Endothelial cell (in vitro differentiated cells): Measurements from ENCODE around the gene ATP2B2. TPM values are rescaled to one million over a fixed set of nuclear protein-coding genes. Genes with fewer than 3 reads are reported as not detected.

Source experiments
- DNase-seq: peaks from one replicate; pipeline ENCODE4 v3.0.0; 2021; ENCODE audit warnings: low spot score
- H3K27ac Mint-ChIP-seq: one replicate; pipeline ENCODE4 v1.8.0; 2021; ENCODE audit warnings: mixed read lengths, inconsistent platforms; ENCODE audit not compliant: unreplicated experiment
- H3K27me3 Mint-ChIP-seq: one replicate; pipeline ENCODE4 v1.8.0; 2021; ENCODE audit warnings: mild to moderate bottlenecking, moderate library complexity, mixed read lengths, inconsistent platforms; ENCODE audit not compliant: unreplicated experiment
- H3K36me3 Mint-ChIP-seq: one replicate; pipeline ENCODE4 v1.8.0; 2021; ENCODE audit warnings: mild to moderate bottlenecking, low read depth, mixed read lengths, inconsistent platforms; ENCODE audit not compliant: unreplicated experiment
- H3K4me1 Mint-ChIP-seq: one replicate; pipeline ENCODE4 v1.8.0; 2021; ENCODE audit warnings: mild to moderate bottlenecking, mixed read lengths, inconsistent platforms; ENCODE audit not compliant: unreplicated experiment
- H3K4me3 Mint-ChIP-seq: one replicate; pipeline ENCODE4 v1.8.0; 2021; ENCODE audit warnings: mild to moderate bottlenecking, mixed read lengths, inconsistent platforms; ENCODE audit not compliant: unreplicated experiment
- H3K9me3 Mint-ChIP-seq: one replicate; pipeline ENCODE4 v1.8.0; 2021; ENCODE audit warnings: mixed read lengths, inconsistent platforms; ENCODE audit not compliant: unreplicated experiment
- total RNA-seq: library from RNA; stranded (reverse); fragmentation: NEBNext Ultra II Directional; extraction: Animal tissue kit (Norgen Biotek cat#: 25700); gene quantifications from one replicate; pipeline ENCODE4 v1.2.1, GENCODE V29; 2021; ENCODE audit not compliant: unreplicated experiment
- TF ChIP-seq, protein P1 (sequence below): fragments of 200-600 bp; sonication (generic); IDR thresholded peaks from one replicate; pipeline ENCODE4 v1.5.0; 2021; ENCODE audit warnings: antibody characterized with exemption; ENCODE audit not compliant: unreplicated experiment

Gene ATP2B2
- total RNA-seq, 1 donor from 2014 or later, result 1.7 TPM

DNA sequence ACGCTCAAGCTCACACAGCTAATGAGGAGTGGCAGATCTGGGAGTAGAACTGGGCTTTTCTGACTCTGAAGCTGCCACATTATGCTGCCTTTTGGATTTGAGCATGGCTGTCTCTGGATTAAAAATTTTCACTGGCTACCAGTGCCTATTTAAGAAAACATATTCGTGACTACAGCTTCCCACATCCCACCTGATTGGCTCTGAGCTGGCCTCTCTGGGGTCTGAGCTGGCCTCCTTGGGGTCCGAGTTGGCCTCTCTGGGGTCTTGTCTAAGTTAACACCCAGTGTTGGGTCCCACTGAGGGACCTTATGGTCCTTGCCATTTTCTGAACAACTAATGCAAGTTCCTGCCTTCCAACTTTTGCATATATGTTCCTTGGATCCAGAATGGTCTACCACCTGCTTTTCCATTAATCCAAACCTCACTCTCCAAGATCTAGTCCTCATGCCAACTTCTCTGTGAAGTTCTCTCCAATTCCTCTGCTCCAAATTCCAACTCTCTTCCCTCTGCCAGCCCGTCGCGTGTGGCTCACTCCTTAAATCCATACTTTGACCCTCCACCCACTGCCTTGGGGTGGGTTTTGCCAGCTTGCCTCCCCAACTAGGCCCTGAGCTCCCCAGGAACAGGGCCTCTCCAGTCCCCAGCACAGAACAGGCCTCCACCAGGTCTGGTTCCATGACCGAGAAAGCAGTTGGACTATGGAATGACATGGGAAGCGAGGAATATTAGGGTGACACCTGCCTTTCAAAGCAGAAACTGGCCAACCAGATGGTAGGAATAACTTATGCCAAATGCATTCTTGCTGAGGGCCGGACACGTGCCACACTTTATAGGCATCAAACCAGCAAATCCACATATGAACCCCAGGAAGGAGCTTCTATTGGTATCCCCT lies 42.5 kb downstream of the ATP2B2 start:
- H3K9me3 Mint-ChIP-seq, result no peaks in the 10 kb centered on the region
- DNase-seq, result no peak
- no peak overlapping the region for H3K4me3 Mint-ChIP-seq
- H3K27me3 Mint-ChIP-seq, result peaks cover 4% of the 10 kb centered on the region
- H3K27ac Mint-ChIP-seq, result no peak overlapping the region
- H3K4me1 Mint-ChIP-seq, result no peaks in the 10 kb centered on the region
- TF ChIP-seq, protein P1, sequence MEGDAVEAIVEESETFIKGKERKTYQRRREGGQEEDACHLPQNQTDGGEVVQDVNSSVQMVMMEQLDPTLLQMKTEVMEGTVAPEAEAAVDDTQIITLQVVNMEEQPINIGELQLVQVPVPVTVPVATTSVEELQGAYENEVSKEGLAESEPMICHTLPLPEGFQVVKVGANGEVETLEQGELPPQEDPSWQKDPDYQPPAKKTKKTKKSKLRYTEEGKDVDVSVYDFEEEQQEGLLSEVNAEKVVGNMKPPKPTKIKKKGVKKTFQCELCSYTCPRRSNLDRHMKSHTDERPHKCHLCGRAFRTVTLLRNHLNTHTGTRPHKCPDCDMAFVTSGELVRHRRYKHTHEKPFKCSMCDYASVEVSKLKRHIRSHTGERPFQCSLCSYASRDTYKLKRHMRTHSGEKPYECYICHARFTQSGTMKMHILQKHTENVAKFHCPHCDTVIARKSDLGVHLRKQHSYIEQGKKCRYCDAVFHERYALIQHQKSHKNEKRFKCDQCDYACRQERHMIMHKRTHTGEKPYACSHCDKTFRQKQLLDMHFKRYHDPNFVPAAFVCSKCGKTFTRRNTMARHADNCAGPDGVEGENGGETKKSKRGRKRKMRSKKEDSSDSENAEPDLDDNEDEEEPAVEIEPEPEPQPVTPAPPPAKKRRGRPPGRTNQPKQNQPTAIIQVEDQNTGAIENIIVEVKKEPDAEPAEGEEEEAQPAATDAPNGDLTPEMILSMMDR, result no peak
- no peaks in the 10 kb centered on the region for H3K36me3 Mint-ChIP-seq

DNA sequence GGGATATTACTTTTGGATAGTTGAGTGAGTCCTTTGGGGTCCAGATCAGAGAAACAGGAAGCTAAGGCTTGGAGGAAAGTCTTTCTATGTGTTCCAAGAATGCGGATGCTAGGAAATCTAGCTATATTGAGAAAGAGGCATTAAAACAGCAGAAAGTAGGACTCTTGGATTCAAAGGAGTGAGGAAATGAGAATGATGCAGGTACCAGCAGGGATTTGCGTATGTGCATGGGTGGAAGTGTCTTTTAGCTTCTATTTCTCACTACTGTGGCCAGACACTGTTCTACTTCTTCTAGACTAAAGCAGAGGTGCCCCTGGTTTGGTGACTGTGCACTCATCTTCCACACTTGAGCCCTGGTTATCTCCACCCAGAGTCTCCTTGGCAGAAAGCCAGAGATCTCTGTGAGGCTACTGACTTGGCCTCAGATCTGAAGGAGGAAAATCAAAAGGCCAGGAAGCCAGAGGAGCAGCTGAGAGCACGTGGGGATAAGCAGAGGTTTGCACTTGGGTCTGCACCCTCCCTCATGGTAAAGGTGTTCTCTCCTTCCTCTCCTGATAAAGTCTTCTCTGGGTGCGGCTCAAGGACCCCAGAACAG lies 44.3 kb downstream of the ATP2B2 start:
- DNase-seq, result no peak
- TF ChIP-seq, protein P1, result no peak
- Mint-ChIP-seq H3K4me1 (no peaks in the 10 kb centered on the region), H3K9me3 (no peaks in the 10 kb centered on the region), H3K4me3 (no peak overlapping the region), H3K27ac (no peak overlapping the region), H3K36me3 (no peaks in the 10 kb centered on the region), H3K27me3 (peaks cover 4% of the 10 kb centered on the region)

DNA sequence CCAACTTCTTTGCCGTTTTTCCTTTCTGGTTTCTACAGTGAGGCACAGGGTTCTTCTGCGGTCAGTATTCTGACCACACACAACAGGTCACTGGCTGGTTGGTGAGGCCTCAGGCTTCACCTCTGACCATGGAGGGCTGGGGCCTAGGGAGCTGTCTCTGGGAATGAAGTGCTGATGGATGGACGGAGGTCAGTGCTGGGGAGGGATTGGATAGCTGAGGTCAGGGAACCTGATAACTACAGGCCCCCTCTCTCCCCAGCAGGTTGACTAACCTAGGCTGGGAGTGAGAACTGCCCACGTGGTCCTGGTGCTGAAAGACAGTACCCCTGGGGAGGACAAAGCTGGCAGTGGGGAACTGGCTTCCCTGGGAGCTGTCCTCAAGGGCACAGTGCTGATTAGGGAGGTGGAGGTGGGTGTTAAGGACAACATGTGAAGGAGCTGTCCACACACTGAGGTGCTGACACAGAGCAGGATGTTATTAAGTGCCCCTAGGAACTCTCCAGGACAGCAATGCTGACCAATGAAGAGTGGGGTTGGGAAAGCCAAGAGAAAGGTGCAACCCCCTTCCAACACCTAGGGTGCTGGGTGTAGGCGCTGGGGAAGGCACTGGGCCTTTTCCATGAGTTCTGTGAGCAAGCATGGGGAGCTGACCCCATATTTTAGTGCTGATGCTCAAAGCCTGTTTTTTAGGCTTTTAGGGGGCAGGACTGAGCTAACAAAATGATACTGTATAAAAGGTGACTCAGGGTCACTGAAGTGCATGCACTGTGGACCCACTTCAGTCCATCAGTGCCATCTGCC lies 45.2 kb downstream of the ATP2B2 start:
- H3K27ac Mint-ChIP-seq, result no peak overlapping the region
- no peaks in the 10 kb centered on the region for H3K36me3 Mint-ChIP-seq
- H3K4me3 Mint-ChIP-seq, result no peak overlapping the region
- H3K9me3 Mint-ChIP-seq, result no peaks in the 10 kb centered on the region
- no peaks in the 10 kb centered on the region for H3K4me1 Mint-ChIP-seq
- peak; percentile 90 for DNase-seq
- H3K27me3 Mint-ChIP-seq, result peaks cover 2% of the 10 kb centered on the region
- TF ChIP-seq, protein P1, result no peak

DNA sequence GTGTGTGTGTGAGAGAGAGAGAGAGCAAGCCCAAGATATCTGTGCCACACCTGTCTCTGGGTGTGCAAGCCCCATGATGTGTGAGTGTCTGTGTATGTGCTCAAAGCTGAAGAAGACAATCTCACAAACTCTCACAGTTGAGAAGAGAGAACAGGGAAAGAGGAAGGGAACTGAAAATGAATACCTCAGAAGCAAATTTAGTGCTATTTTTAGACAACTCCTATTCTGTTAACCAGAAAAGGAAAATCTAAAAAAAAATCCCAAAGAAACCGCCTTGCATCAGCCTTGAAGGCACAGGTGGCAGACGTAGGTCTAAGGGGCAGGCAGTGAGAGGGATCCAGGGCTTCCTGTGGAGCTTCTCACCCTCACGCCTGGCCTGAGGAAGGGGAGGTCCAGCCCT lies 47.8 kb downstream of the ATP2B2 start:
- Mint-ChIP-seq H3K9me3 (no peaks in the 10 kb centered on the region), H3K27me3 (peaks cover 2% of the 10 kb centered on the region), H3K27ac (no peak overlapping the region), H3K4me3 (no peak overlapping the region), H3K36me3 (no peaks in the 10 kb centered on the region), H3K4me1 (no peaks in the 10 kb centered on the region)
- TF ChIP-seq, protein P1, result no peak
- no peak for DNase-seq
